PC-9 (cell line): ENCODE measurements around the gene TMEM260. TPM values are rescaled to one million over a fixed set of nuclear protein-coding genes. Genes with fewer than 3 reads are reported as not detected.

Source experiments
- BruUV-seq: library from RNA; stranded (reverse); fragments of 400-500 nt; replicated peaks from 2 replicates; lab custom pipeline; 2021; lab: Mats Ljungman, UMichigan
- CTCF ChIA-PET: fragments of 300-600 bp; sonication (Branson Sonifier 250); formaldehyde crosslinking; loops from one replicate; lab custom pipeline; 2022; ENCODE audit warnings: antibody characterized with exemption; lab: Charles Lee
- POLR2A ChIA-PET: fragments of 300-600 bp; sonication (Branson Sonifier 250); formaldehyde crosslinking; loops from one replicate; lab custom pipeline; 2022; ENCODE audit warnings: antibody characterized with exemption; ENCODE audit not compliant: unreplicated experiment; lab: Charles Lee
- DNase-seq, 2 experiments: peaks; one replicate each; pipeline versions ENCODE4 v3.0.0 to v3.0.0-alpha.2; 2015 to 2022; ENCODE audit warnings: mixed read lengths in 1 of 2
- H2AFZ ChIP-seq: fragments of 200-600 bp; sonication (generic); 2 replicates; pipeline ENCODE4 v1.8.1; 2017; ENCODE audit warnings: antibody characterized with exemption
- H3F3A ChIP-seq: fragments of 200-600 bp; sonication (generic); 2 replicates; pipeline ENCODE4 v1.8.1; 2017; ENCODE audit warnings: antibody characterized with exemption, mild to moderate bottlenecking, low read depth; ENCODE audit not compliant: insufficient read depth
- H3K27ac ChIP-seq: fragments of 200-600 bp; sonication (generic); 2 replicates; pipeline ENCODE4 v1.6.1; 2016; ENCODE audit warnings: mixed run types
- H3K27me3 ChIP-seq: fragments of 200-600 bp; sonication (generic); 2 replicates; pipeline ENCODE4 v1.6.1; 2016; ENCODE audit warnings: low read depth, mixed run types; ENCODE audit not compliant: insufficient read depth
- H3K36me3 ChIP-seq: fragments of 200-600 bp; sonication (generic); 2 replicates; pipeline ENCODE4 v1.6.1; 2016; ENCODE audit warnings: low read depth, mixed run types
- H3K4me1 ChIP-seq: fragments of 200-600 bp; sonication (generic); replicated peaks from 2 replicates; pipeline ENCODE4 v1.6.1; 2016; ENCODE audit warnings: mixed run types; ENCODE audit not compliant: insufficient read depth
- H3K4me2 ChIP-seq: fragments of 200-600 bp; sonication (generic); 2 replicates; pipeline ENCODE4 v1.6.1; 2017; ENCODE audit warnings: mixed run types
- H3K4me3 ChIP-seq: fragments of 200-600 bp; sonication (generic); 2 replicates; pipeline ENCODE4 v1.6.1; 2016; ENCODE audit warnings: mixed run types
- H3K79me2 ChIP-seq: fragments of 200-600 bp; sonication (generic); 2 replicates; pipeline ENCODE4 v1.6.1; 2017; ENCODE audit warnings: low read depth, mixed run types
- H3K9me2 ChIP-seq: fragments of 200-600 bp; sonication (generic); 2 replicates; pipeline ENCODE4 v1.8.1; 2017; ENCODE audit warnings: mild to moderate bottlenecking; ENCODE audit not compliant: insufficient read depth
- H3K9me3 ChIP-seq: fragments of 200-600 bp; sonication (generic); 2 replicates; pipeline ENCODE4 v1.8.1; 2016; ENCODE audit warnings: low read depth; ENCODE audit not compliant: insufficient read depth
- H4K20me1 ChIP-seq: fragments of 200-600 bp; sonication (generic); 2 replicates; pipeline ENCODE4 v1.8.1; 2017; ENCODE audit not compliant: insufficient read depth
- CTCF ChIP-seq: fragments of 200-600 bp; sonication (generic); conservative IDR thresholded peaks from 2 replicates; pipeline ENCODE4 v1.6.1; 2017; ENCODE audit warnings: mixed run types, antibody characterized with exemption, mild to moderate bottlenecking, moderate library complexity
- EZH2 ChIP-seq: fragments of 200-600 bp; sonication (generic); IDR thresholded peaks from 2 replicates; pipeline ENCODE4 v1.8.0; 2017; ENCODE audit warnings: antibody characterized with exemption, low read depth
- intact Hi-C: fragments of 100-400 bp; cut with micrococcal nuclease; formaldehyde crosslinking; loops from one replicate; pipeline ENCODE4 v1.10.0; 2022; ENCODE audit not compliant: unreplicated experiment
- total RNA-seq: library from RNA; stranded (reverse); gene quantifications from 2 replicates; pipeline ENCODE4 v1.2.3, GENCODE V29; 2021

Gene TMEM260
- total RNA-seq, 1 experiment from 2014 or later: 12.4 TPM

DNA sequence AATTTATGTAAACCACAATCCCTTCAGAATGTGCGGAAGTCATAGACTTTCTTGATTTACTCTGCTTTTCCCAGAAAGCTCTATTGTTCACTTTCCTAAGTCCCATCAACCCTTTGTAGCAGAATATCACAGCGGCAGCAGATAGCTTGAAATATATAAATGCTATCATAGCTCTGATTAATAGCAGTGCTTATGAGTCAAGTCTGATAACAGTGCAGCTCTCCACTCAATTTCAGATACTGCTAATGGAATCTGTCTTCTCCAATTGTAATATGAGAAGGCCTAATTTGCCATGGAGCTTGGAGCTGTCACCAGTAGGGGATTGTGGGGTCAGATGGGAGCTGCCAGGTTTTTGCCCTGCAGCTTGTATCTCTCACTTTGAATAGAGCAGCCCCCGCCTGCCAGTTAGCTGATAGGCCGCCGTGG is 10.9 kb downstream of the TMEM260 start:
- CTCF ChIA-PET: no interaction called here

GRCh38 chr14:56592746-56593544 is 13.3 kb downstream of the TMEM260 start:
- DNase-seq: no peak
- CTCF ChIA-PET: no interaction called here
- intact Hi-C loops: no loop called here
- Histone ChIP-seq H3K36me3 (peaks cover 4% of the 10 kb centered on the region), H3K27me3 (no peaks in the 10 kb centered on the region), H3K4me3 (no peak overlapping the region), H2AFZ (no peak overlapping the region), H3K4me1 (no peaks in the 10 kb centered on the region), H3K27ac (no peak overlapping the region), H3K4me2 (no peak overlapping the region), H3K79me2 (no peaks in the 10 kb centered on the region), H3K9me3 (no peaks in the 10 kb centered on the region), H3F3A (no peaks in the 10 kb centered on the region), H4K20me1 (no peaks in the 10 kb centered on the region), H3K9me2 (no peaks in the 10 kb centered on the region; the same call in 1 of the 2 replicates)
- BruUV-seq: no TSS peak
- POLR2A ChIA-PET: interaction anchor here (0.7 kb wide), 1 partner anchor 38 kb away, joined by 8 read pairs; no protein-coding TSS in a partner anchor
- TF ChIP-seq CTCF (no peak), EZH2 (no peak)

More for the DNA sequence above, 10.9 kb downstream of the TMEM260 start:
- Histone ChIP-seq H3F3A (no peaks in the 10 kb centered on the region), H3K4me1 (no peaks in the 10 kb centered on the region), H3K79me2 (no peaks in the 10 kb centered on the region), H3K9me3 (no peaks in the 10 kb centered on the region), H3K4me2 (no peak overlapping the region), H4K20me1 (no peaks in the 10 kb centered on the region), H2AFZ (no peak overlapping the region), H3K27ac (no peak overlapping the region), H3K4me3 (no peak overlapping the region), H3K36me3 (peaks cover 14% of the 10 kb centered on the region), H3K27me3 (no peaks in the 10 kb centered on the region), H3K9me2 (no peaks in the 10 kb centered on the region)
- no TSS peak for BruUV-seq
- no peak for TF ChIP-seq EZH2
- no peak for TF ChIP-seq CTCF
- no peak for DNase-seq
- POLR2A ChIA-PET: interaction anchor here (0.5 kb wide), 1 partner anchor 54 kb away, joined by 3 read pairs; no protein-coding TSS in a partner anchor
- intact Hi-C loops: no loop called here

GRCh38 chr14:56594428-56594827 is 14.8 kb downstream of the TMEM260 start:
- no peak for DNase-seq
- no peak for TF ChIP-seq CTCF
- TF ChIP-seq EZH2: no peak
- H4K20me1 ChIP-seq: no peaks in the 10 kb centered on the region
- H3F3A ChIP-seq: no peaks in the 10 kb centered on the region
- no peaks in the 10 kb centered on the region for H3K79me2 ChIP-seq
- H3K9me3 ChIP-seq: no peaks in the 10 kb centered on the region
- H3K4me3 ChIP-seq: no peak overlapping the region
- POLR2A ChIA-PET: no interaction called here
- H3K9me2 ChIP-seq: no peaks in the 10 kb centered on the region; the same call in 1 of the 2 replicates
- H2AFZ ChIP-seq: no peak overlapping the region
- no peak overlapping the region for H3K4me2 ChIP-seq
- BruUV-seq: no TSS peak
- intact Hi-C loops: no loop called here
- no peaks in the 10 kb centered on the region for H3K4me1 ChIP-seq
- H3K27ac ChIP-seq: no peak overlapping the region
- no peaks in the 10 kb centered on the region; the same call in 1 of the 2 replicates for H3K36me3 ChIP-seq
- no peaks in the 10 kb centered on the region for H3K27me3 ChIP-seq
- CTCF ChIA-PET: no interaction called here
